ENCODE results near the gene SYT17. TPM values are rescaled to one million over a fixed set of nuclear protein-coding genes. Genes with fewer than 3 reads are reported as not detected.

The SYT17 gene
- total and polyA plus RNA-seq, 10 of the 15 experiments (the other 5 are each of a cell fraction or from before 2014, with no cell fraction given) = 3.7 to 12.3 (median 5.0) TPM

DNA sequence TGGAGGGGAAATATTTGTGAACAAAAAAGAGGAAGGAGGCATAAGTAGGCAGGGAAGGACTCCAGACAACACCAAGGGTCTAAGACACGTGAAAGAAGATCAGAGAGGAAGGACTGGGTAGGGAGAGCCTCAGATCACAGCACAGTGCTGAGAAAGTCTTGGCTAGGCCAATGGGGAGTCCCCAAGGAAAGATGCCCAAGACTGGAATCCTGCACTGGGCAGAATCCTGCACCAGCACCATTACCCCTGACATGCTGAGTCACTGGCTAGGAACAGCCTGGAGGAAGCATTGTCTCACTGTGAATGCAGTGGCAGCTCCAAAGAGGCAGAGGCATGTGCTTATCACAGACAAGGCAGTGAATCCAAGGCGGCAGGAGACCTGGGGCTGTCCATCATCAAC is 136.7 kb downstream of the SYT17 start:
- intact Hi-C loops (cut with micrococcal nuclease; ENCODE audit: unreplicated experiment) = no loop called here
- Histone ChIP-seq H3K4me1 (ENCODE audit: control insufficient read depth, insufficient read depth, low read length) (no peaks in the 10 kb centered on the region), H3K9ac (ENCODE audit: control insufficient read depth, insufficient read depth, low read length) (no peak overlapping the region), H2AFZ (ENCODE audit: control insufficient read depth, low read depth, low read length) (no peak overlapping the region), H4K20me1 (ENCODE audit: control insufficient read depth, insufficient read depth) (no peaks in the 10 kb centered on the region), H3K27me3 (replicated peaks in 1 of 2; ENCODE audit: control insufficient read depth in 2 of 2, insufficient read depth in 2 of 2, low read length in 1 of 2) (no peaks in the 10 kb centered on the region), H3K4me3 (no peak overlapping the region), H3K4me2 (ENCODE audit: control insufficient read depth, insufficient read depth) (no peak overlapping the region), H3K79me2 (ENCODE audit: control insufficient read depth, insufficient read depth, low read length) (no peaks in the 10 kb centered on the region), H3K27ac (ENCODE audit: control insufficient read depth, insufficient read depth) (no peak overlapping the region), H3K9me3 (replicated peaks; ENCODE audit: control insufficient read depth, insufficient read depth, low read length) (no peaks in the 10 kb centered on the region), H3K36me3 (ENCODE audit: control insufficient read depth in 2 of 2, insufficient read depth in 2 of 2, low read length in 1 of 2) (no peaks in the 10 kb centered on the region)
- 3% methylated on average over 2 of the region's 2 CpGs for WGBS (ENCODE audit: insufficient coverage, insufficient replicate concordance, low lambda C conversion rate, missing lambda C conversion rate)
- RAD21 ChIA-PET (ENCODE audit: unreplicated experiment) = interaction anchor here (0.6 kb wide), 1 partner anchor 69 kb away, joined by 3 read pairs; no protein-coding TSS in a partner anchor
- TF ChIP-seq SPI1 (IDR thresholded peaks at IDR 0.05; ENCODE audit: borderline replicate concordance, insufficient read depth, low read depth, low read length) (no peak), CHD1 (IDR thresholded peaks at IDR 0.05; ENCODE audit: low read depth, low read length) (no peak), CREM (IDR thresholded peaks at IDR 0.05; ENCODE audit: low read depth) (no peak), HCFC1 (IDR thresholded peaks at IDR 0.05; ENCODE audit: low read length) (no peak), BHLHE40 (IDR thresholded peaks at IDR 0.05; ENCODE audit: borderline replicate concordance in 1 of 2, low read depth in 2 of 2, low read length in 1 of 2) (no peak), RAD51 (IDR thresholded peaks at IDR 0.05) (no peak), SREBF1 (IDR thresholded peaks at IDR 0.05; ENCODE audit: low read length) (no peak), HDGF (IDR thresholded peaks at IDR 0.05) (no peak), NR2C1 (IDR thresholded peaks at IDR 0.05) (no peak), MYB (IDR thresholded peaks at IDR 0.05; ENCODE audit: borderline replicate concordance, low read depth, low read length) (no peak), SIN3A (IDR thresholded peaks at IDR 0.05; ENCODE audit: low read depth, low read length) (no peak), GATAD2B (conservative IDR thresholded peaks at IDR 0.05; ENCODE audit: low read depth) (no peak), RAD21 (IDR thresholded peaks at IDR 0.05; ENCODE audit: insufficient read depth, low read depth, low read length) (no peak)
- TF ChIP-seq, protein P1, sequence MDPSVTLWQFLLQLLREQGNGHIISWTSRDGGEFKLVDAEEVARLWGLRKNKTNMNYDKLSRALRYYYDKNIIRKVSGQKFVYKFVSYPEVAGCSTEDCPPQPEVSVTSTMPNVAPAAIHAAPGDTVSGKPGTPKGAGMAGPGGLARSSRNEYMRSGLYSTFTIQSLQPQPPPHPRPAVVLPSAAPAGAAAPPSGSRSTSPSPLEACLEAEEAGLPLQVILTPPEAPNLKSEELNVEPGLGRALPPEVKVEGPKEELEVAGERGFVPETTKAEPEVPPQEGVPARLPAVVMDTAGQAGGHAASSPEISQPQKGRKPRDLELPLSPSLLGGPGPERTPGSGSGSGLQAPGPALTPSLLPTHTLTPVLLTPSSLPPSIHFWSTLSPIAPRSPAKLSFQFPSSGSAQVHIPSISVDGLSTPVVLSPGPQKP (IDR thresholded peaks at IDR 0.05; ENCODE audit: low read depth, low read length) = no peak
- TF ChIP-seq, protein P2, sequence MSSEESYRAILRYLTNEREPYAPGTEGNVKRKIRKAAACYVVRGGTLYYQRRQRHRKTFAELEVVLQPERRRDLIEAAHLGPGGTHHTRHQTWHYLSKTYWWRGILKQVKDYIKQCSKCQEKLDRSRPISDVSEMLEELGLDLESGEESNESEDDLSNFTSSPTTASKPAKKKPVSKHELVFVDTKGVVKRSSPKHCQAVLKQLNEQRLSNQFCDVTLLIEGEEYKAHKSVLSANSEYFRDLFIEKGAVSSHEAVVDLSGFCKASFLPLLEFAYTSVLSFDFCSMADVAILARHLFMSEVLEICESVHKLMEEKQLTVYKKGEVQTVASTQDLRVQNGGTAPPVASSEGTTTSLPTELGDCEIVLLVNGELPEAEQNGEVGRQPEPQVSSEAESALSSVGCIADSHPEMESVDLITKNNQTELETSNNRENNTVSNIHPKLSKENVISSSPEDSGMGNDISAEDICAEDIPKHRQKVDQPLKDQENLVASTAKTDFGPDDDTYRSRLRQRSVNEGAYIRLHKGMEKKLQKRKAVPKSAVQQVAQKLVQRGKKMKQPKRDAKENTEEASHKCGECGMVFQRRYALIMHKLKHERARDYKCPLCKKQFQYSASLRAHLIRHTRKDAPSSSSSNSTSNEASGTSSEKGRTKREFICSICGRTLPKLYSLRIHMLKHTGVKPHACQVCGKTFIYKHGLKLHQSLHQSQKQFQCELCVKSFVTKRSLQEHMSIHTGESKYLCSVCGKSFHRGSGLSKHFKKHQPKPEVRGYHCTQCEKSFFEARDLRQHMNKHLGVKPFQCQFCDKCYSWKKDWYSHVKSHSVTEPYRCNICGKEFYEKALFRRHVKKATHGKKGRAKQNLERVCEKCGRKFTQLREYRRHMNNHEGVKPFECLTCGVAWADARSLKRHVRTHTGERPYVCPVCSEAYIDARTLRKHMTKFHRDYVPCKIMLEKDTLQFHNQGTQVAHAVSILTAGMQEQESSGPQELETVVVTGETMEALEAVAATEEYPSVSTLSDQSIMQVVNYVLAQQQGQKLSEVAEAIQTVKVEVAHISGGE (CRISPR knock-in tag; IDR thresholded peaks at IDR 0.05) = no peak
- in situ Hi-C loops (cut with MboI) = no loop called here
- POLR2A ChIA-PET = no interaction called here
- no peak for FAIRE-seq
- no TSS peak for BruUV-seq (replicated peaks)
- DNase-seq (ENCODE audit: low read depth, low spot score) = no peak
- CTCF ChIA-PET = no interaction called here
- SMC1A ChIA-PET (ENCODE audit: uncharacterized antibody, unreplicated experiment) = interaction anchor here (1.1 kb wide), 1 partner anchor 56 kb away, joined by 3 read pairs; no protein-coding TSS in a partner anchor
- ATAC-seq = no peak

Data from GM12878 (cell line).